Stimulated activated CD8-positive, alpha-beta memory T cell treated with anti-CD3 and anti-CD28 coated beads, Interleukin-2, amount 100 ng/mL, for 48 hours (primary cell): ENCODE data around the gene HMGB3.
"Not testable (repeated sequence)": the region's sequence is repeated elsewhere in the genome, so short reads cannot be mapped to it uniquely, and the experiment has no call there.

Experiments used
- DNase-seq, 2 donors: peaks; one replicate each; pipeline ENCODE4 v3.0.0-alpha.2; 2020; ENCODE audit warnings: low read depth in 2 of 2

Gene HMGB3

DNA sequence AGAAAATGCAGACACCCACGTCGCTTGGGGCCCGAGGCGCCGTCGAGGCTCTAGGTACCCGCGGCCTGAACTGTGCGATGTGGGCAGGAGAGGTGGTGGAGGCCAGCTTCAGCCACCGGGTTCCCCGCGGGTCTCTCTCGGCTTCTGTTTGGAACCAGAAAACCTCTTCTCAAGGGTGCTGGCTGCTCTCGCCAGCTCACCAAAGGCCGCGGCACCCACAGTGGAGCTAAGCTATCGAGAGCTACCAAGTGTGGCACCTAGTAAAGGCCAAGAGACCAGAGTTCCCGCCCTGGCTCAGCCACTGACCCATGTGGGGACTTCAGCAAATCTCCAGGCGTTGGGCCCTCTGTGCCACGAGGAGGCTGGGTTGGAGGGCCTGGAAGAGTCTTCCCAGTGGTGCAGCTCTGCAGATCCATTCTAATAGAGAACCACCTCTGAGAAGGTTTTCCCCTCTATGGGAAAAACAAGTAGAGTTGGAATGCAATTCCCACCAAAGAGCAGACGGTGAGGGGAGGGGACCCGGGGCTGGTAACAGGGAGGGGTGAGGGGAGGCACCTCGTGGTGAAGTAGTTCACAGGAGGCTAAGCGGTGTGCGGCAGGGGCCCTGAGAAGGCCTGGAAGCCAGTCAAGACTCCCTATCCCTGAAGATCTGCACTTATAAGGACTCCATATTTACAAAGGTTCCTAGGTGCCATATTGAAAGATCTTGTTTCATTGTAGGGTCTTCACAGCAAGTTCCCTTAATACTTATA is 5.5 kb upstream of the HMGB3 start:
- DNase-seq, result no peak

DNA sequence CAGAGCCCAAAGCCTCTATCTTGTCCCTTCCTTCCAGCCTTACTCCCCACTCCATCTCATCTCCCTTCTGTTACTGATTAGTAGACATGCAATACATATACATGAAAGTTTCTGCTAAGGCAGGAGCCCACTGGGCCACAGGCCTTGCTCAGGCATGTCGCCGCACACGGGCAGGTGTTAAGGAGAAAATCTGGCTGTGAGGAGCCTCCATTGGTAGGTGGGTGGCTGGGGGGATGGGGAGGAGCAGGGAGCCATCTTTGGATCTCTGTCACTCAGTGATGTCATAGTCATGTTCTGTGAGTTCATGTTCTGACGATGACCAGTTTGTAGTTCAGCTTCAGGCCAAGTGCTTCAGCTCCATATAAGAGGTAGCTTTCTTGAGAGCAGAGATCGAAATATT is 2.9 kb upstream of the HMGB3 start:
- no peak for DNase-seq

DNA sequence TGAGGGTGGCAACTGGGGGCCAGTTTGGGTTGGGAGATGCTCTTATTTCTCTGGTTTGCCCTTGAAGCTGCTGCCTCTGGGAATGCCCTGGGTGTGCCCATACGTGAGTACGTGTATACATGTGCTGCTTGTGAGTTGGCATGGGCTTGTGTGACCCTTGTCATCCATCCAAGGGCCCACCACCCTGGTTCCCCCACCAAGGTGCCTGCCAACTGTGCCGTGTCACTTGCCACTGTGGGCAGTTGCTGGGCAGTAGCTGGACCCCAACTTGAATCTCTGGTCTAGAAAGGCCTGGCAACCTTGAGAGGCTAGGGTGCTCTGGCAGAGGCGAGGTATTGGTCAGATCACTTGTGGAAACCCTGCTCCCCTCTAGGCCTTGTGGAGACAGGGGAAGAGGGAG is 2.4 kb upstream of the HMGB3 start:
- DNase-seq, result no peak

DNA sequence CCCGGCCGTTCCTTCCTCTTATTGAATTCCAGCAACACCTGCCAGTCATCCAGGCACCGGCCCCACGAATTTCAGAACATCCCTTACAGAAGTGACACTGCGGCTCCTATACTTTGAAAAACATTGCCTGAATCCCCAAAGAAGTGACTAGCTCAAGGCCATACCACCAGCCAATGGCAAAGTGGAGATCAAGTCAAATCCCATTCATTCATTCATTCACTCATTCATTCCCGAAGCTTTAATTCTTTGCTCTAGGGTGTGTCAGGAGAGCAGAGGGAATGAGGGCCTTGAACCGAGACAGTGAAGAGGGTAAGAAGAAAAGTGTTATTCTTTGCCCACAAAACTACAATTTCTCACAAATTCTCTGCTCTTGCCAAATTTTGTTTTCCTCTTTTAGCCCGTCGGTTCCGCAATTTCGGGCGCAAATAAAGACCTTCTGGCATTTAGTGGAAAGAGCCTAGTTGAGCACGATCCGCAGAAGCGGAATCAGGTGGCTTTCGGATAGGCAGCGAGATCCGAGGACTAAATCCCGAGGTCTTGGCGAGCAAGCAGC is 824 bp upstream of the HMGB3 start:
- no peak for DNase-seq

DNA sequence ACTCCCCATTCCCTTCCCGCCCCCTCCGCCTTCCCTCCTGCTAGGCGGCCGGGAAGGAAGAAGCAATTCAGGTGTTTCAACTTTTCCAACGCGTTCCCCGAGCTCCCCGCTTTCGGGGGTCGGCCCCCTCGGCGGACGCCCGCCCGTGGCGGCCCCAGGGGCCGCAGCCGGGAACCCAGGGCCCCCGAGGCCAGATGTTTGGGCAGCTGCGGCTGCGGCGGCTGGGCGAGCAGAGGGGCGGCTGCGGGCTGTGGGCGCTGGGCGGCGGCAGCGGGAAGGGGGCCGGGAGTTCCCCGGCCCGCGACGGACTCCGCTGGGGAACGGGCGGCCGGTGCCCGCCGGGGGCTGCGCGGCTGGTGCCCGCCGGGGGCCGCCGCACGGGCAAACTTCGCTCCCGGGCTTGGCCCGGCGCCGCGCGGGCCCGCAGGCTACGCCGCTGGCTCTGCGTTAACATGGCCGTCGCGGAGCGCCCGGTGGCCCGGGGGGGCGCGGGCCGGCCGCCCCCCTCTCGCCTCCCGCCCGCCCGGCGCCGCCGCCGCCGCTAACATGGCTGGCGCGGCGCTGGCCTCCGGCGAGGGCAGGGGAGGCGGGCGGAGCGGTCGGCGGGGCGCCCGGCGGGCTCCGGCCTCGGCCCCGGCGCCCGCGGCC is 510 bp downstream of the HMGB3 start:
- no peak for DNase-seq

DNA sequence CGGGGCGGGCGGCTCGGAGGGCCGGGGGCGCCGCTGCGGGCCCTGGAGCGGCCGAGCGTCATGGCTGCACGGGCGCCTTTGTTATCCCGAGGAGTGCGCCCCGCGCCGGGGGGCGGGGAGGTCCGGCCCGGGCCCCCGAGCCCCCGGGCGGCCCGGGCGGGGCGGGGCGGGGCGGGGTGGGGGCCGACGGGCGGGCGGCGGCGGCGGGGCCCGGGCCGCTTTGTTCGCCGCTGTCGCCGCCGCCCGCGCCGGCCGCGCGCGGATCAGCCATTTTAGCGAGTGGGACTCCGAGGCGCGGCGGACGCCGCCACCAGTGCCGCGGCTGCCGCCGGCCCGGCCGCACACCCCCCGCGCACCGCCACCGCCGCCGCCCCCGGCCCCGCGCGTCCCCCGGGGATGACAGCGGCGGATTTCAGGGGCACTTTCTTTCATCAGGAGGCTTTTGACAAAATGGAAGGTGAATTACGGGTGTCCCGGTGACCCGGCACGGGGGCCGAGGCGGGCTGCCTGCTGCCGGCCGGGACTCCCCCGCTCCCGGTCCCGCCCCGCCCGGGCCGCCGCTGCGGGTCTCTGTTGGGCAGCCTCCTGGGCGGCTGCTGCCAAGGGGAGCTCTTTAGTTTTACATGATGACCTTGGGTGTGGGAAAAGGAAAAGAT is 1.2 kb downstream of the HMGB3 start:
- no peak for DNase-seq

DNA sequence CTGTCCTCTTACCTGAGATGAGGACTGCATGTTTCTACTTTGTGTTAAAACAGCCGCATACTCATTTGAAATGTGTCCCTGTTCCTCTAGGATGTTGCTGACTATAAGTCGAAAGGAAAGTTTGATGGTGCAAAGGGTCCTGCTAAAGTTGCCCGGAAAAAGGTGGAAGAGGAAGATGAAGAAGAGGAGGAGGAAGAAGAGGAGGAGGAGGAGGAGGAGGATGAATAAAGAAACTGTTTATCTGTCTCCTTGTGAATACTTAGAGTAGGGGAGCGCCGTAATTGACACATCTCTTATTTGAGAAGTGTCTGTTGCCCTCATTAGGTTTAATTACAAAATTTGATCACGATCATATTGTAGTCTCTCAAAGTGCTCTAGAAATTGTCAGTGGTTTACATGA is 4.6 kb downstream of the HMGB3 start:
- not testable (repeated sequence) for DNase-seq

DNA sequence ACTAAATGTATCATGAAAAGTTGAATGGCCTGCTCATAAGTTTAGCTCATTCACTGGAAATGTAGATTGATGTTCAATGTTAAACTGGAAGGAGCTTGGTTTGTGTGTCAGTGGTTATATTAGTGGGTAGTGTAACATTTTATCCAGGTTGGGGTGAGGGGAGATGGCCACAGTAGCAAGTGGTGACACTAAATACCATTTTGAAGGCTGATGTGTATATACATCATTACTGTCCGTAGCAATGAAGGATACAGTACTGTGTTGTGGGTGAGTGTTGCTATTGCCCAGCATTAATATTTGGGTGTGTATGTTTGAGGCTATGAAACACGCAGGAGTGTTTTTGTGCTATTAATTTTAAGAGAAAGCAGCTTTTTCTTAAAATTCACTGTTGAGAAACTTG is 6.3 kb downstream of the HMGB3 start:
- no peak for DNase-seq

DNA sequence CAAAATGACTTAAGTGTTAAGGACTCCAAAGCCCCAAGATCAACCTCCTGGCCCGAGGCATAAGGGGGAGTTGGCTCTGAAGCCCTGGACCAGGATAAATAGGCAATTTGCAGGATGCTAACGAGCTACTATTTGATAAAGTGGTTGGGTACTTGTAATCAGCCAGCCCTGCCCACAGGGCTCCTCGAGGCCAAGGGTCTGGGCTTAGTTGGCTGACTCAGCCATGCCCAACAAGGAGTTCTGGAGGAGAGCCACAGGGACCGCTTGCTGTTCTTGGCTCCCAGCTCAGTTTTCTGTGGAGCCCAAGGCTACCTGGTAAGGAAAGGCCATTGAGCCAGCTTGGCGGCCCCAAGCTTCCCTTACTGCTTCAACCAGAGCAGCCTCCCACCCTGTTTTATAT is 7.8 kb downstream of the HMGB3 start:
- DNase-seq, result no peak

DNA sequence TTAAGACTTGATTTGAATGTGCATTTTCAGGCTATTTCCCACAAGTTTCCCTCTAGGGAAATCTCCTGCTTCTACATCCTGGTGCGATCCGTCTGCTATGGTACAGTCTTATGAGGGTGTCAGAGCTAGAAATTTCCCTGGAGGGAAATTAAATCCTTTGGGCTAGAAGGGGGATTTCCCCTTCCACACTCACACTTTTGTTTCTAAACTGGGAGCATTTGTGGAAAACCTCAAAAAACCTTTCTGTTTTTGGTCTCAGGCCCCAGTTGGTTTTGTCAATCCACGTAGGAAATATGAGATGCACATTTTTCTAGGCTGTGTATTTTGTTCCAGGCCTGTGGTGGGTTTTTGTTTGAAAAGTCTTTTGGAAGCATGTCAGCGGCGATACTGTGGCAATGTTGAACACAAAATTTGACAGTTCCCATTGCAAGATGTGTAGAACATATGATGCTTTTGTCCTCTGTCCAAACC is 17.8 kb downstream of the HMGB3 start:
- DNase-seq, result no peak

DNA sequence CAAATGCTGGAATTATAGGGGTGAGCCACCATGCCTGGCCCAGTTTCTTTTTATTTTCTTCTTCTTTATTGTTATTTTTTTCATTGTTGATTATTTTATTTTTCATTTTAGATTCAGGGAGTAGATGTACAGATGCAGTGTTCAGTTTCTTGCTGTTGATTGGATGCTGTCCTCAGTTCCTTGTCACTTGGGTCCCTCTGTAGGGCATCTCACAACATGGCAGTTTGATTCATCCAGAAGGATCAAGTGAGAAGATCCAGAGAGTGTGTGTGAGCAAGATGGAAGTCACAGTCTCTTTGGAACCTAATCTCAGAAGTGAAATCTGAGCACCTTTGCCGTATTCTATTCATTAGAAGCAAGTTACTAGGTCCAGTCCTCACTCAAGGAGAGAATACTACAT is 20.9 kb downstream of the HMGB3 start:
- no peak for DNase-seq

DNA sequence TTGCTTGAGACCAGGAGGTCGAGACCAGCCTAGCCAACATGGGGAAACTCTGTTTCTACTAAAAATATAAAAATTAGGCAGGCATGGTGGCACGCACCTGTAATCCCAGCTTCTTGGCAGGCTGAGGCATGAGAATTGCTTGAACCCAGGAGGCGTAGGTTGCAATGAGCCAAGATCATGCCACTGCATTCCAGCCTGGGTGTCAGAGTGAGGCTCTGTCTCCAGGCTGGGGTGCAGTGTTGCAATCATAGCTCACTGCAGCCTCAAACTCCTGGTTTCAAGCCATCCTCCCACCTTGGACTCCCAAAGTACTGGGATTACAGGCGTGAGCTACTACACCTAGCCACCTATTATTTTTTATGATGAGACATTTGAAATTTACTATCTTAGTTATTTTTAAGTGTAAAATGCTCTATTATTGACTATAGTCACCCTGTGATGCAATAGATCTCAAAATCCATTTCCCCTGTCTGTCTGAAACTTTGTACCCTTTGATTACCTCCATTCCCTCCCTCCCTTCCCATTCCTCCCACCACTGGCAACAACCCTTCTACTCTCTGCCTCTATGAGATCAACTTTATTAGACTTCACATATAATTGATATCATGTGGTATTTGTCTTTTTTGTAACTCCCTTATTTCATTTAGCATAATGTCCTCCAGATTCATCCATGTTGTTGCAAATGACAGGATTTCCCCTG is 23.4 kb downstream of the HMGB3 start:
- DNase-seq, result no peak

DNA sequence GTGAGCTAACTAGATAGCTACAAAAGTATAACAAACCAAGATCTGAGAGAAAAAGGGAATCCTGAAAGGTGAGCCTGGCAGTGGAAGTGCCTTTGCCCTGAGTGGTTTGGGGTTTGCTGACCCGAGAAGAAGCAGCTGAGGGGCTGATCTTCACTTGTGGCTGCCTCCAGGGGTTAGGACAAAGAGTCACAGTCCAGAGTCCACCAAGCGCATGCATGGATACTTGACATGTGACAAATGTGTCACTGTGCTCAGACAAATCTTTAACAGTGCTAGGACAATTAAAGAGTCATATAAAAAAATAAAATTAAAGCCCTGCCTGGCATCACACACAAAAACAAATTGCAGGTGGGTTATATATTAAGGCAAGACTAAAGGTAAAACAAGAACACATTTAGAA is 26.4 kb downstream of the HMGB3 start:
- no peak for DNase-seq

DNA sequence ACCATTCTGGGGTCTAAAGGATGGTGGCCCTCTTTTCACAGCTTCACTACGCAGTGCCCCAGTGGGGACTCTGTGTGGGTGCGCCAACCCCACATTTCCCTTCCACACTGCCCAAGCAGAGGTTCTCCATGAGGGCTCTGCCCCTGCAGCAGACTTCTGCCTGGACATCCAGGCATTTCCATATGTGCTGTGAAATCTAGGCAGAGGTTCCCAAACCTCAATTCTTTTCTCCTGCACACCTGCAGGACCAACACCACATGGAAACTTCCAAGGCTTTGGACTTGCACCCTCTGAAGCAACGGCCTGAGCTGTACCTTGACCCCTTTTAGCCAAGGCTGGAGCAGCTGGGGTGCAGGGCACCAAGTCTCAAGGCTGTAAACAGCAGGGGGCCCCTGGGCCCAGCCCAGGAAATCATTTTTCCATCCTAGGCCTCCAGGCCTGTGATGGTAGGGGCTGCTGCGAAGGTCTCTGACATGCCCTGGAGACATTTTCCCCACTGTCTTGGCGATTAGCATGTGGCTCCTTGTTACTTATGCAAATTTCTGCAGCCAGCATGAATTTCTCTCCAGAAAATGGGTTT is 30.1 kb downstream of the HMGB3 start:
- no peak for DNase-seq

DNA sequence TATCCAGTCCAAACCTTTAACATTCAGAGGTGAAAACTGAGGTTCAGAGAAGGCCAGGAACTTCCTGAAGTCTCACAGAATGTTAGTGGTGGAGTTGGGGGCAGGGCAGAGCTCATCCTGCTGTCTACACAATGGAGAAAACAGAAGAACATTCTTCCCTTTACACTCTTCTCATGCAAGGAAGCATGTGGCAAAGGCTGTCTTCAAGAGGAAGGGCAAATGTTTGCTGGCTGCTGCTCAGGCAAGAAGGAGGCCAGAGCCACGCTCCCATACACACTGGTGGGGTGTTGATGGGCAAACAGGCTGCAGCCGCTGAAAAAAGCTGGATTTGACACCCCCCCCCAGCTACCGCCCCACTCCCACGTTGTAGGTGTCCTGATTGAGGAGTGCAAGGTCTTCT is 32.5 kb downstream of the HMGB3 start:
- no peak for DNase-seq

DNA sequence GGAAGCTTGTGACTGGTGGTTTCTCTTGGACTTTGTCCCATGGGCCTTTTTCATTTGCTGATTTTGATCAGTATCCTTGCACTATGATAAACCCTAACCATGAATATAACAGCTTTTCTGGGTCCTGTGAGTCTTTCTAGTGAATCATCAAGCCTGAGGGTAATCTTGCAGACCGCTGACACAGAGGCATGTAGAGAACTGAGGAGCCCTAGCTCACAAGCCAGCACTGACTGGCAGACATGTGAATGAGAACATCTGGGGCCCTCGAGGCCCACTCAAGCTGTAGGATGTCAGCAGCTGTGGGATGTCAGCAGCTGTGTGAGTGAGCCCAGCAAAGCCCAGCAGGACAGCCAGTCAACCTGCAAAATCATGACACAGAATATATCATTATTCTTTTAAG is 36.7 kb downstream of the HMGB3 start:
- DNase-seq, result no peak

DNA sequence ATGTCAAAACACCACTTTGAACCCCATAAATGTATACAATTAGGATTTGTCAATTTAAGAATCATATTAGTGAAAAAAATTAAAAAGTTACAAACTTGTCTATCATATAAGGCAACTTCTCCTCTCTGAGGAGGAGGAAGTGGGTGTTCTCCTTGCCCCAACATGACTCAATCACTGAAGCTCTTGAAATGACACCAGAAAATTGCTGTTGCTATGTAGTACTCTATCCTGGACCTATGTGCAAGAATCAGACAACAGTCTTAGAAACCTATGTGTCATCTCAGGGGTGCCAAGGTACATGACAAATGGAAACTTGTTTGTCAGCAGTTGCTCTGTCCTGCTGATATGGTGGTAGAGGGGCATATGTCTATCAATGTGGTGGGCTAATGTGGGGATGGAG is 47.7 kb downstream of the HMGB3 start:
- DNase-seq, result no peak

DNA sequence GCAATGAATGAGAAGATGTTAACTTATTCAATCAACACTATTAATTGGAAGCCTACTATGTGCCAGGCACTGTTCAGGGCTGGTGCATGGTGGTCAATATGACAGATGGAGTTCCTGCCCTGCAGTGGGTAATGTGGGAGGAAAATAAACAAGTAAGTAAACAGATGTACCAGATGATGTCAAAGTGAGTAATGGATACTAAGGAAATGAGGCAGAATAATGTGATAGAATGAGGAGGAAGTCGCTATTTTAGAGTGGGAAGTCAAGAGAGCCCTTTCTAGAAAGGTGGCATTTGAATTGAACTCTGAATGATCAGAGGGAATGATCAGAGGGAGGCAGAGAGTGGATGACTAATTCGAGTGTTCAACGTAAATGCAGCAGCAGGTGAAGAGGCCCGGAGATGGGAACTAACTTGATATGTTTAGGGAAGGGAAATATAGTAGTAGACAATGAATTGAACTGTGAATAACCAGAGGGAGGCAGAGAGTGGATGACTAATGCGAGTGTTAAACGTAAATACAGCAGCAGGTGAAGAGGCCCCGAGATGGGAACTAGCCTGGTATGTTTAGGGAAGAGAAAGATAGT is 48.3 kb downstream of the HMGB3 start:
- DNase-seq, result no peak

DNA sequence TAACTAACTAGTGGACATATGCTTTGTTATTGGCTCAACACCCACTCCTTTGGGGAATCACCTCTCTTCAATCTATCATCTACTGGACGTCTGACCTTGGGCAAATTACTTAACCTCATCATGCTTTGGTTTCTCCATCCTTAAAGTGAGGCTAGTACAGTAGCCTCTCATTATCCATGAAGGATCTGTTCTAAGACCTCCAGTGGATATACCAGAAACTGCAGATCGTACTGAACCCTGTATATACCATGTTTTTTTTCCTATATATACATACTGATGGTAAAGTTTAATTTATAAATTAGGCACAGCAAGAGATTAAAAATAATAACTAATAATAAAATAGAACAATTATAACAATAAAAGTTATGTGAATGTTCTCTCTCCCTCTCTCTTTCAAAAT is 56.2 kb downstream of the HMGB3 start:
- no peak for DNase-seq
